Upper lobe of left lung (tissue), 6 donors: ENCODE data around the gene PRKCE. TPM values are rescaled to one million over a fixed set of nuclear protein-coding genes. Genes with fewer than 3 reads are reported as not detected.

Experiments used
- ATAC-seq, 2 donors: fragments of 200-7000 bp; cut with Tn5 transposase; one replicate each; pipeline ENCODE4 v1.9.1; 2022; ENCODE audit warnings: mild to moderate bottlenecking in 2 of 2, moderate library complexity in 2 of 2; ENCODE audit not compliant: low FRiP score in 2 of 2
- DNase-seq, 2 donors: peaks; one replicate each; pipeline ENCODE4 v3.0.0-alpha.2; 2019 to 2020
- H3K27ac ChIP-seq, 4 donors: fragments of 200-600 bp; sonication (generic); one replicate each; pipeline ENCODE4 v1.5.1; 2016 to 2019
- H3K27me3 ChIP-seq, 4 donors: fragments of 200-600 bp; sonication (generic); one replicate each; pipeline ENCODE4 v1.5.1; 2017 to 2019
- H3K36me3 ChIP-seq, 4 donors: fragments of 200-600 bp; sonication (generic); one replicate each; pipeline ENCODE4 v1.5.1; 2016 to 2019
- H3K4me1 ChIP-seq, 4 donors: fragments of 200-600 bp; sonication (generic); one replicate each; pipeline ENCODE4 v1.5.1; 2018 to 2019
- H3K4me3 ChIP-seq, 4 donors: fragments of 200-600 bp; sonication (generic); one replicate each; pipeline ENCODE4 v1.5.1; 2017 to 2019; ENCODE audit warnings: mild to moderate bottlenecking in 2 of 4, moderate library complexity in 1 of 4
- H3K9me3 ChIP-seq, 4 donors: fragments of 200-600 bp; sonication (generic); one replicate each; pipeline ENCODE4 v1.5.1; 2018 to 2019
- CTCF ChIP-seq, 6 experiments: fragments of 450-650 bp in 4 of 6; fragments of 200-600 bp in 2 of 6; sonication (generic) in 2 of 6; IDR thresholded peaks; one replicate each; pipeline ENCODE4 v1.5.1; 2016 to 2019; ENCODE audit warnings: antibody characterized with exemption in 6 of 6
- EP300 ChIP-seq, 4 donors: sonication (generic); formaldehyde crosslinking; IDR thresholded peaks; one replicate each; pipeline ENCODE4 v1.5.1; 2017; ENCODE audit warnings: antibody characterized with exemption in 4 of 4, control low read depth in 2 of 4
- POLR2A ChIP-seq, 4 donors: fragments of 450-650 bp; IDR thresholded peaks; one replicate each; pipeline ENCODE4 v1.5.1; 2016 to 2017; ENCODE audit warnings: antibody characterized with exemption in 4 of 4, mild to moderate bottlenecking in 2 of 4
- POLR2AphosphoS5 ChIP-seq, 2 donors: sonication (generic); formaldehyde crosslinking; IDR thresholded peaks; one replicate each; pipeline ENCODE4 v1.5.1; 2017; ENCODE audit warnings: antibody characterized with exemption in 2 of 2
- WGBS, 2 donors: methylation state at CpG; one replicate each; pipeline ENCODE4 v1.1.5; 2017 to 2018; 5-methylcytosine and 5-hydroxymethylcytosine counted together
- total RNA-seq, 6 donors: library from RNA; depleted of rRNA in 4 of 6; stranded (reverse); fragments of >200 nt in 4 of 6; gene quantifications; one replicate each; pipeline versions ENCODE4 v1.1.0 to v1.2.1, GENCODE V29; 2016 to 2021
- donor health status: DM: no; HTN: no; CAD: no; lungs with moderate emphysema.
- donor health status: DM: no; HTN: yes; CAD: no; lungs with severe emphysema.

PRKCE gene
- total RNA-seq, 6 donors from 2014 or later, result 54.9 to 124 (median 75.6) TPM

DNA sequence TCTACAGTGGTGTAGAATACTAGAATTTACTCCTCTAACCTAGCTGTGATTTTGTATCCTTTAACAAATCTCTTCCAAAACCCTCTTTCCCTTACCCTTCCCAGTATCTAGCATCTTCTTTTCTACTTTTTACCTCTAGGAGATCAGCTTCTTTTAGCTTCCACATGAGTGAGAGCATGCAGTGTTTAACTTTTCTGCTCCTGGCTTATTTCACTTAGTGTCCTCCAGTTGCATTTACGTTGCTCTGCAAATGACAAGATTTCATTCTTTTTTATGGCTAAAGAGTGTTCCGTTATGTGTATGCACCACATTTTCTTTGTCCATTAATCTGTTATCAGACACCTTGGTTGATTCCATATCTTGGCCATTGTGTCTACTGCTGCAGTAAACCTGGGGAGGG is 228.5 kb downstream of the PRKCE start:
- ATAC-seq, result no peak
- 97 to 98% methylated on average over 2 of the region's 2 CpGs for WGBS, 2 donors
- no peak for TF ChIP-seq EP300 (IDR thresholded peaks at IDR 0.05)
- TF ChIP-seq POLR2AphosphoS5 (IDR thresholded peaks at IDR 0.05), result no peak
- no peak for TF ChIP-seq CTCF (IDR thresholded peaks at IDR 0.05)
- no peak for TF ChIP-seq POLR2A (IDR thresholded peaks at IDR 0.05)

DNA sequence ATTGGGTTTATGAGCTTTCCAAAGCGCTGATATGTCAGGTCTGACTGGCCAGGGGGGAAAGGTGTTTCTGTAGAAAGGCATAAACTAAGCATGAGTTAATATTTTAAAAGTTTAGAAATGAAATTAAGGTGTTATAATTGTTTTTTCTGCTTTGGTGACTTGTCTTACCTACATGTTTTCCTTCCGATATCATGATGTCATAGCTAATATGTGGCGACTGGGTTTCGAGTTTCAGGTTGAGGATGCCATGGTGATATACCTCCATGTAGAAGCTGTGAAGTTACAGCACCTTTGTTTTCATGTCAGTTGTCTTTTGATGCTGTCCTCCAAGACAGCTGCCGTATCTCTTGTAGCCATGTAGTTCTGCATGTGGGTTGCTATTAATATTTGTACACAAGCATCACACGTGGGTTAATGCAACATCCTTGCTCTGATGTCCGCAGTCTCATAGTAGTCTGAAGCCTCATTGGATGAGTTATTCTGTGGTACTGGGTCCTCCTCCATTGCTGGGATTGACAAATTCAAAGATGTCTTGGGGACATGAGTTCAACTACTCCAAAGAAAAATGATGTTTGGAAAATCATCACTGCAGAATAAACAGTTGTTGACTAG is 230.6 kb downstream of the PRKCE start:
- TF ChIP-seq EP300 (IDR thresholded peaks at IDR 0.05) (no peak), POLR2A (IDR thresholded peaks at IDR 0.05) (no peak), CTCF (IDR thresholded peaks at IDR 0.05) (no peak), POLR2AphosphoS5 (IDR thresholded peaks at IDR 0.05) (no peak)
- peaks cover 34 to 42% (median 39%) of the 10 kb centered on the region in 4 donors for H3K4me1 ChIP-seq
- H3K4me3 ChIP-seq, result no peak overlapping the region
- no peak overlapping the region for H3K27ac ChIP-seq
- H3K9me3 ChIP-seq, result no peaks in the 10 kb centered on the region
- DNase-seq (no peak), ATAC-seq (no peak)
- no peaks in the 10 kb centered on the region for H3K27me3 ChIP-seq
- H3K36me3 ChIP-seq, result no peaks in the 10 kb centered on the region
- WGBS, 2 donors, result 92 to 95% methylated on average over 7 of the region's 7 CpGs

More for the DNA sequence above, 228.5 kb downstream of the PRKCE start:
- H3K9me3 ChIP-seq, result peaks cover 0 to 12% (median 4%) of the 10 kb centered on the region in 4 donors
- no peak for DNase-seq
- H3K27me3 ChIP-seq, result no peaks in the 10 kb centered on the region
- peaks cover 16 to 23% (median 20%) of the 10 kb centered on the region in 4 donors for H3K4me1 ChIP-seq
- no peaks in the 10 kb centered on the region for H3K36me3 ChIP-seq
- no peak overlapping the region for H3K4me3 ChIP-seq
- no peak overlapping the region for H3K27ac ChIP-seq

- no peak overlapping the region for H3K27ac ChIP-seq
- H3K9me3 ChIP-seq, result no peaks in the 10 kb centered on the region
- DNase-seq (no peak), ATAC-seq (no peak)
- H3K27me3 ChIP-seq, result no peaks in the 10 kb centered on the region
- H3K4me1 ChIP-seq, result peaks cover 42 to 51% (median 47%) of the 10 kb centered on the region in 4 donors
- 70 to 71% methylated on average over 19 to 21 of the region's 21 CpGs for WGBS, 2 donors
- no peaks in the 10 kb centered on the region for H3K36me3 ChIP-seq
- no peak for TF ChIP-seq CTCF (IDR thresholded peaks at IDR 0.05)
- no peak overlapping the region for H3K4me3 ChIP-seq
Observed at GRCh38 chr2:45882707-45883602, 231.5 kb downstream of the PRKCE start.

DNA sequence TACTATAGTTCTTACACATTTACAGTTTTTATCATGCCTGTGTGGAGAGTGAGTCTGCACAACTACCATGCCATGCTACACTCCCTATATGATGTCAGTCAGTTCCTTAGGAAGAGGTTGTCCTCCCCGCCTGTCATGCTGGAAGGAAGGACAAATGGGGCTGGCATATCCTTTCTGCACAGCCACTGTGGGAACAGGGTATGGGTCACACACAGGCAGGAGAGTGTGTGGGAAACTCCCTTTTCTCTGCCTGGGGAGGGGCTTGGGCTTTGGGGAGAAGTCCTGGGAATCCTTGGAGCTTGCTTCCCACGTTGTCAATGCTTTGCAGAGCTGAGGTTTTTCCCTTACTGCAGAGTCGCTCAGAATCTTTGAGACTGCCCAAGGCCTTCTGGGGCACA is 232.1 kb downstream of the PRKCE start:
- H3K4me3 ChIP-seq, result no peak overlapping the region
- WGBS, 2 donors, result 57 to 78% methylated on average over 3 of the region's 3 CpGs
- no peak for DNase-seq
- peak overlapping the region in 2 of 4 donors; percentile 20 to 74 for H3K27ac ChIP-seq
- H3K4me1 ChIP-seq, result peaks cover 47 to 57% (median 51%) of the 10 kb centered on the region in 4 donors
- no peak for TF ChIP-seq POLR2A (IDR thresholded peaks at IDR 0.05)
- TF ChIP-seq POLR2AphosphoS5 (IDR thresholded peaks at IDR 0.05), result no peak
- no peak for TF ChIP-seq EP300 (IDR thresholded peaks at IDR 0.05)
- H3K36me3 ChIP-seq, result no peaks in the 10 kb centered on the region
- H3K9me3 ChIP-seq, result no peaks in the 10 kb centered on the region
- ATAC-seq, result no peak
- H3K27me3 ChIP-seq, result no peaks in the 10 kb centered on the region

DNA sequence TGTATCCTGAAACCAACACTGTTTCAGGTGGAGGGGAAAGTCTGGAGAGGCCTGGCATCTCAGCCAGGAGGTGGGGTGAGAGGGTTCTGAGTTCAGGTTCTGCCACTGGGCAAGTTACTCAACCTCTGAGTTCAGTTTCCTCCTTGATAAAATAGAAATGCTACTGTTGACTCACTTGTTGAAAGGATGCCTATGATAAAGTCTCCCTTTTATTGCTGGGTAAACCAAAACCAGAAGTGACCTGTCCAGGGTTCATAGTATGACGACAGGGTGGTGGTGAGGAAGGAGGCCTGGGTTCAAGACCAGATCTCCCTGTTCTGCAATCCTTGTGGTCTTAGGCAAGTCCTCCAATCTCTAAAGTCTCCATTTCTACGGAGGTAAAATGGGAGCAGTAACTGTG is 232.7 kb downstream of the PRKCE start:
- Histone ChIP-seq H3K4me3 (no peak overlapping the region), H3K4me1 (peaks cover 52 to 63% (median 57%) of the 10 kb centered on the region in 4 donors), H3K27ac (peak overlapping the region in 2 of 4 donors; percentile 39 to 74), H3K36me3 (no peaks in the 10 kb centered on the region), H3K27me3 (no peaks in the 10 kb centered on the region), H3K9me3 (no peaks in the 10 kb centered on the region)
- WGBS, 2 donors, result 41 to 82% methylated on average over 2 of the region's 2 CpGs
- no peak for DNase-seq
- no peak for TF ChIP-seq CTCF (IDR thresholded peaks at IDR 0.05)
- ATAC-seq, result no peak
